Stimulated activated CD4-positive, alpha-beta T cell treated with anti-CD3 and anti-CD28 coated beads, Interleukin-2, amount 100 ng/mL, for 4 hours (primary cell): ENCODE results near the gene FNDC5.
"Not testable (repeated sequence)": the region's sequence is repeated elsewhere in the genome, so short reads cannot be mapped to it uniquely, and the experiment has no call there.

ENCODE experiments used
- DNase-seq: peaks from one replicate; pipeline ENCODE4 v3.0.0-alpha.2; 2020; ENCODE audit warnings: low read depth

The FNDC5 gene

DNA sequence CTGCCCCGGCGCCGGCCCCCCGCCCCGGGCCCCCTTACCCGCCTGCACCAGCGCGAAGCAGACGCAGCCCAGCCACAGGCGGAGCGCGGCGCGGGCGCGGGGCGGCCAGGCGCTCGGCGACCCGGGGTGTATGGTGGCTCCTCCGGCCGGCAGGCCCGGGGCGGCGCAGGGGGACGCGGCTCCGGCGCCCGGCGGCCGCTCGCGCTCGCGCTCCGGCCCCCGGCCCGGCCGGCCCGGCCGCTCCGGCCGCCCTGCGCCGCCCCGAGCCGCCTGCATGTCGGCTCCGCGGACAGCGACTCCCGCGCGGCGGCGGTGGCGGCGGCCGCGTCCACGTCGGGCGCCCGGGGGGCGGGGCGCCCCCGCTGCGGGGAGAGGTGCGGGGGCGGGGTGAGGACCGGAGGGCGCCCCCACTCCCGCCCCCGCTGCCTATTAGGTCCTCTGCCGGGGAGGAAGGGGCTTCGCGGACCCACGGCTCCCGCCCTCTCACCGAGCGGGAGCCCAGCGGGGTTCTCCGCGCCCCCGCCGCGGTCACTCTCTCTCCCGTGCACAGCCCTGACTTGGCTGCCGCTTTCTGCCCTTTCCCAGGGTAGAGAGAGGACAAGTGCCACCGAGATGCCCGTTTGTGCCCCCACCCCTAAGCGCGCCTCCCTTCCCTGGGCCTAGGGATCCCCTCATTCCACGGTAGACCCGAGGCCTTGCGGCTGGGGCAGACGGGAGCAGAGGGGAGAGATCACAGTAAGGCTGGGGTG lies at the start of gene FNDC5:
Gene FNDC5 (minus strand): TSS at position 298 of the 749 bp plus-strand sequence.
- no peak for DNase-seq

DNA sequence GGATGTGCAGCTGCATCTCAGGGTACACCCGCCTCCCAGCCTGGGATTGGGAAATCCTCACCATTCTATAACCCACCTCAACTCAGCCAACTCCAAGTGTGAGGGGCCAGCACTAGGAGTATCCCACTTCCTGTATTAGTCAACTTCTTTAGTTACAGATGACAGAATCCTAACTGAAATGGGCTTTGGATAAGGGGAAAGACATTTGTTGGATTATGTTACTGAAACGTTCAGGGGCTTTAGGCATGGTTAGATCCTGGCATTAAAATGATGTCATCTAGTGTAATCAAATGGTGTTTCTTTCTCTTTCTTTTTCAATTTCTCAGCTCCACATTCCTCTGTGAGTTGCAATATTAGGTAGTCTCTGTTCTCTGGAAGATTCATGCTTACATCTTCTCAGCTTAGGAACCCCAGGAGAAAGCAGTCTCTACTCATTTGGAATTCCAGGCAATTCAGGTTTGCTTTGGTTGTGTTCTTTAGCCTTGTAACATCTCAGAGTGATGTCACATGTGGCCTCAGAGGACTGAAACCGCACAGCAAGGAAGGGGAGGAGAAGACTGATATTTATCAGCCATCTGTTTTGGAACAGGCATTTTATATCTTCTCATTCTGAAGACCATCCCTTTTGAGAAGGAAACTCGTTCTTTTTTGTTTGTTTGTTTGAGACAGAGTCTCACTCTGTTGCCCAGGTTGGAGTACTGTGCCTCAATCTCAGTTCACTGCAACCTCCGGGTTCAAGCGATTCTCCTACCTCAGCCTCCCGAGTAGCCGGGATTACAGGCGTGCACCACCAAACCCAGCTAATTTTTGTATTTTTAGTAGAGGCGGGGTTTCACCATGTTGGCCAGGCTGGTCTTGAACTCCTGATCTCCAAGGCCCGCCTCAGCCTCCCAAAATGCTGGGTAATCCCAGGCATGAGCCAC lies 49.4 kb upstream of the FNDC5 start:
- no peak for DNase-seq

DNA sequence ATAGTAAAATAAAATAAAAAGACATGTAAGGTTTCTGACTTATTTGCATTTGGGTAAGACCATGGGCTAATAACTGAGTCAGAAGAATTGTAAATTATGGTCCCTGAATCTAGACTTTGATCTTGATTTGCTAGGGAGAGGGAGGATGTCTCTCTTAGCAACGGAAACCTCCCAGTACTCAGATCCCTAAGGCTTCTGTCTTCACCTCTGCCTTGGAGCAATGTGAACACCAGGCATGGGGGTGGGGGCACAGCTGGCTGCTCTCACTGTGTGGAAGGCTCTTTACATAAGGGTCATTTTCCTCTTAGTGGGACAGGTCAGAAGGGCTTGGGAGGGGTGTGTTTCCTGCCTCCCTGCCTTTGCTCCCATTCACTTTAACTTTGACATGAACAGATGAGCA lies 47.5 kb upstream of the FNDC5 start:
- no peak for DNase-seq

DNA sequence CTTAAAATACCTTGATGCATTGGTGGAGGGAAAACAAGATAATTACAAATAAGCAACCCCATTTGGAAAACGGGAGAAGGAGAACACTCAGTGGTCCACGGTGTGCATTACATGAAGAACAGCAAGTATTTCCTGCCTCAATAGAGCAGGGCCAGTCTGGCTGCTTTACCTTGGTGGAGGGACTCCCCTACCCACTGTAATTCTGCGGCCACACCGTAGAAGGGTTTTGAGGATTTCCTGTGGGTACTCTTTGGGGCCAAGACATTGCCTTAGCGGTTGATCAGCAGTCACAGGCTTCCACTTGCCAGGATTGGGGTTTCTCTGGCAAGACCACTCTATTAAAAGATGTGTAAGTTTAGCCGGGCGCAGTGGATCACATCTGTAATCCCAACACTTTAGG lies 46.8 kb upstream of the FNDC5 start:
- DNase-seq: no peak

DNA sequence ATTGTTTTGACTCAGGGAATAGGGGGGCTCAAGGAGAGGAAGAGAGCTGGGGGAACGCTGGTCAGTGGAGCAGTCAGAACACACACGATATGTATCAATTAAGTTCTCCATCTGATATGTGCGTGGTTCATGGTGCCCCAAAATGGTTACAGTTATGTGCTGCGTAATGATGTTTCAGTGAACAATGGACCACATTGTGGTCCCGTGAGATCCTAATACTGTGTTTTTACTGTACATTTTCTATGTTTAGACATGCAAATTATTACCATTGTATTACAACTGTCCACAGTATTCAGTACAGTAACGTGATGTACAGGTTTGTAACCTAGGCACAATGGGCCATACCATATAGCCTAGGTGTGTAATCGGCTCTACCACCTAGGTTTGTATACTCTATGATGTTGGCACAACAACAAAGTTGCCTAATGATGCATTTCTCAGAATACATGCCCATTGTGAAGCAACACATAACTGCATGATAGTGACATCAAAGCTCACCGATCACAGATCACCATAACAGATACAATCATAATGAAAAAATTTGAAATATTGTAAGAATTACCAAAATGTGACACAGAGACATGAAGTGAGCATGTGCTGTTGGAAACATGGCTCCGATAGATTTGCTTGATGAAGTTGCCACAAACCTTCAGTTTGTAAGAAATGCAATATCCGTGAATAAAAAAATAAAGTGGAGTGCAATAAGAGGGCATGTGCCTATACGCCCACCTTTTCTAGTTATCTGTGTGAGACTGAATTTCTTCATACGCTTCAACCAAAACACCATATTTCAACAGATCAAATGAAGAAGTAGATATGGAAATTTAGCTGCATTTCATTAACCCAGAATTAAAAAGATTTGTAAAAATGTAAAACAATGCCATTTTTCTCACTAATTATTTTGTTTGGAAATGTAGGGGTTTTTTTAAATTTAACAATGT lies 45.3 kb upstream of the FNDC5 start:
- DNase-seq: no peak

DNA sequence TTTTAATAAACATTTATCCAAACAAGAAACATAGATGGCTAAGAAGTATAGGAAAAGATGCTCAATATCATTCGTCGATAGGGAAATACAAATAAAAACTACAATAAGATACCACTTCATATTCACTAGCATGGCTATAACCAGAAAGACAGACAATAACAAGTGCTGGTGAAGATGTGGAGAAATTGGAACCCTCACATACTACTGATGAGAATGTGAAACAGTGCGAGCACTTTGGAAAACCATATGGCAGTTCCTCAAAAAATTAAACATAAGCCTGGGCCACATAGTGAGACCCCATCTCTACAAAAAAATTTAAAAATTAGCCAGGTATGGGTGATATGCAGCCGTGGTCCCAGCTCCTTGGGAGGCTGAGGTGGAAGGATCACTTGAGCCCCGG lies 39.6 kb upstream of the FNDC5 start:
- DNase-seq: no peak

DNA sequence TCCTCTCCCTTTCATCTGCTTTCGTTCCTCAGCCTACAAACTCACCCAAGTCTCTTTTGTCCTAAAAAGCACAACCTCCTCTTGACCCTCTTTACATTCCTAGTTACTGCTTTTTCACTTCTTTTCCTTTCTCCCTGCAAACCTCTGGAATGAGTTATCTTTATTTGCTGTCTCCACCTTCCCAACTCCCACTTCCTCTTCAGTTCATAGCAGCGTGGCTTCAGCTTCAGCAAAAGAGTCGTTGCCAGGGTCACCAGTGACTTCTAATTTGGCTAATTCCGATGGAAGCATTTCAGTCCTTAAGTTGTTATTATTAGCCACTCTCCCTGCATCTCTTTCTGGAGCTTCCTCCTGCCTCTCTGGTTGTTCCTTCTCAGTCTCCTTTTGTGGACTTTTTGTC lies 36.7 kb upstream of the FNDC5 start:
- DNase-seq: no peak

DNA sequence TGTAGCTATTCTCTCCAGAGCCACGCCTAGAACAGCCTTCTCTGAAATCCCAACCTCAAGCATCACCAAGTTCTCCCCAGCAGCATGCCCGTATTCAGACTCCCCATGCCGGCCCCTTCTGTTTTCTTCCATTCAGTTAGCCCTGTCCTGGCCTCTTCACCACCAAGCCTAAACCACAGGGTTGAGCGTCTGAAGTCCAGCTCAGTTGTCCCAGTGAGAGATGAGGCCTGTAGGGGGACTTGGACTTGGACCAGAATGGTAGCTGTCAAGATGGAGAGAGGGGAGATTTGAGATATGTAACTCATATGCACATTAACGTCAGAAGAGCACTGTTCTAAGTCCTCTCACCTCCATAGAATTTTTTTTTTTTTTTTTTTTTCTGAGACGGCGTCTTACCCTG lies 35.9 kb upstream of the FNDC5 start:
- DNase-seq: no peak

DNA sequence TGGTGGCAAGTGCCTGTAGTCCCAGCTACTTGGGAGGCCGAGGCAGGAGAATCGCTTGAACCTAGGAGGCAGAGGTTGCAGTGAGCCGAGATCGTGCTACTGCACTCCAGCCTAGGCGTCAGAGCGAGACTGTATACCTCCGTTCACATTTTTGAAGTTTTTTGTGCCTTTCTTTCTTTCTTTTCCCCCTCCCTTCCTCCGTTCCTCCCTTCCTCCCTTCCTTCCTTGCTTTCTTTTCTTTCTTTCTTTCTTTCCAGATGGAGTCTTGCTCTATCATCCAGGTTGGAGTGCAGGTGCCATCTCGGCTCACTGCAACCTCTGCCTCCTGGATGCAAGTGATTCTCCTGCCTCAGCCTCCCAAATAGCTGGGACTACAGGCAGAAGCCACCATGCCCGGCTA lies 34.9 kb upstream of the FNDC5 start:
- not testable (repeated sequence) for DNase-seq

DNA sequence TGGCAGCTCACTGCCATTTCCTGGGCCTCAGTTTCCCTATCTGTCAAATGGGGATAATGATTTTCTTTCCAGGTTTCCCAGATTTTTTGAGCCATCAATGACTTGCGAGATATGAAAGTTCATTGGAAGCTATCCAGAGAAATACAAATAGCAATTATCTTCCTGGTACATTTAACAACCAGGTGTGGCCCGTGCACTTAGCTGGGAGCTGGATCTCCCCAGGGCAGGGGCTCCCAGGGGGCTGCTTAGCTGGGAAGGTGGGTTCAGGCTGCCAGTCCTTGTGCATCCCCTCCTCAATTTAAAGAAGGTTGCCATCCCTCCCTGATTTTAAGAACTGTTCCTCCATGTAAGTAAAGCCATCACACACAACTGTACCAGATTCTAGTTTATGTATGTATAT lies 34.1 kb upstream of the FNDC5 start:
- DNase-seq: no peak

DNA sequence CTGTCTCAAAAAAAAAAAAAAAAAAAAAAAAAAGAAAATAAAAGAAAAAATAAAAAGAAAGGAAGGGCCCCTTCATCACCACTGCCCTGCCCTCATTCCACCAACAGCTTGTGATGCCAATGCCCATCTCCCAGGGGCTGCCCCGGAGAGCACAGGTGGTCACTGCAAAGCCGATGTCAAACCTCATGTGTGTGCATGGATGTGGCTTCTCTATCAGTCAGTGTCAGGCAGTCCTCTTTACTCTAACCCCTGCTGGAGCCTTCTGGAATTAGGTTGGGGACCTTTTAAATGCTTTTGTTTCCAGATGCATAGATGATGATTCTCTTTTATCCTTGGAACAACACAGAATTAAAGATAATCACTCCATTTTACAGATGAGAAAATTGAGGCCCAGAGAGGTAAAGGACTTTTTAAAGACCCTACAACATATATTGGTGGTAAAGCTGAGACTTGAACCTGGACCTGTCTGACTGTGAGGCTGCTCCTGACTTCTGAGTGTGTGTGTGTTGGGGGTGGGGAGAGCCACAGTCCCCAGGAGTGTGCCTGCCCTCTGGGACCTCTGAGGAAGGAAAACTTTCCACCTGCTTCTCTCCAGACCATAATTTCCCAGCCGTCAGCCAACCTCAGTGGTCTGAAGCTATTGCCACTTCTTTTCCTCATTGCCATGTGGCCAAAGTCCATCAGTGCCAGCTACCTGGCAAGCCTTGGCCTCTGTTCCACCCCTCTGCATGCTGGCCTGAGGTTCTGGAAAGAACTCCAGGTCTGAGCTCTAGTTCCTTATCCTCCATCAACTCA lies 33.5 kb upstream of the FNDC5 start:
- no peak for DNase-seq

DNA sequence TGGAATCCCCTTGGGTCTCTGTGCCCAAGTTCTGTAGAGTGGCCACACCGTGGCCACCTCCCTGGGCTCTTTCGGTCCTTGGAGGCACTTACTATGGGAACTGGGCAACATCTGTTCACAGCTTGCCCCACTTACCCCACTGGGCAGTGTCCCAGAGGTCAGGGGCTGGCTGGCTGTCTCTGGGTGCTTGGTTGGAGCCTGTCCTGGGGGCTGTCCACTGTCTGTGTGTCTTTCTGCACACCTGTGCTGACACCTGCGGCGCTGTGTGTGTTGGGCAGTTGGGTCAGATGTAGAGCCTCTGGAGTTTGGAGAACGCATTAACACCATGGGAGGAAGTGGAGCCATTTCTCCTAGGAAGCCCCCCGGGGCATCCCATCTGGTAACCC lies 31.8 kb upstream of the FNDC5 start:
- no peak for DNase-seq

DNA sequence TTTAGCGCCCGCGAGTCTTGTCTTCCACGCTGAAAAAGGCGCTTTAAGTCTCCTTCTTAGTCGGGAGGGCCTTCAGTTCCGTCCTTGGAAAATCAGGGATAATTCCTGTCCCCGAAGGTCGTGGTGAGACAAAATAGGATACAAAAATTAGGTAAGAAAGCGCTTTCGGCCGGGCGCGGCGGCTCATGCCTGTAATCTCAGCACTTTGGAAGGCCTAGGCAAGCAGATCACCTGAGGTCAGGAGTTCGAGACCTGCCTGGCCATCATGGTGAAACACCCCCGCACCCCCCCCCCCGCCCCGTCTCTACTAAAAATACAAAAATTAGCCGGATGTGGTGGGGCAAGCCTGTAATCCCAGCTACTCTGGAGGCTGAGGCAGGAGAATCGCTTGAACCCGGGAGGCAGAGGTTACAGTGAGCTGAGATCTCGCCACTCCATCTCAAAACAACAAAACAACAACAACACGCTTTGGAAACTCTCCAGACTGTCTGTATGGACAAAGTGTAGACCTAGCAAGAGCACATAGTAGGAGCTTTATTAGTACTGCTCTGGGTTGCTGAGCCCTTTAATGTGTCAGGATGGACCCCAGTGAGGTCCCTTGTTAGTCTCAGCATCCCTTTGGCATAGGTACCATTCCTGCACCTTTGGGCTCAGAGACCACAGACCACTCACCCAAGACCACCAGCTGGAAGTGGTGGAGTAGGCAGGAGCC lies 31.3 kb upstream of the FNDC5 start:
- no peak for DNase-seq

DNA sequence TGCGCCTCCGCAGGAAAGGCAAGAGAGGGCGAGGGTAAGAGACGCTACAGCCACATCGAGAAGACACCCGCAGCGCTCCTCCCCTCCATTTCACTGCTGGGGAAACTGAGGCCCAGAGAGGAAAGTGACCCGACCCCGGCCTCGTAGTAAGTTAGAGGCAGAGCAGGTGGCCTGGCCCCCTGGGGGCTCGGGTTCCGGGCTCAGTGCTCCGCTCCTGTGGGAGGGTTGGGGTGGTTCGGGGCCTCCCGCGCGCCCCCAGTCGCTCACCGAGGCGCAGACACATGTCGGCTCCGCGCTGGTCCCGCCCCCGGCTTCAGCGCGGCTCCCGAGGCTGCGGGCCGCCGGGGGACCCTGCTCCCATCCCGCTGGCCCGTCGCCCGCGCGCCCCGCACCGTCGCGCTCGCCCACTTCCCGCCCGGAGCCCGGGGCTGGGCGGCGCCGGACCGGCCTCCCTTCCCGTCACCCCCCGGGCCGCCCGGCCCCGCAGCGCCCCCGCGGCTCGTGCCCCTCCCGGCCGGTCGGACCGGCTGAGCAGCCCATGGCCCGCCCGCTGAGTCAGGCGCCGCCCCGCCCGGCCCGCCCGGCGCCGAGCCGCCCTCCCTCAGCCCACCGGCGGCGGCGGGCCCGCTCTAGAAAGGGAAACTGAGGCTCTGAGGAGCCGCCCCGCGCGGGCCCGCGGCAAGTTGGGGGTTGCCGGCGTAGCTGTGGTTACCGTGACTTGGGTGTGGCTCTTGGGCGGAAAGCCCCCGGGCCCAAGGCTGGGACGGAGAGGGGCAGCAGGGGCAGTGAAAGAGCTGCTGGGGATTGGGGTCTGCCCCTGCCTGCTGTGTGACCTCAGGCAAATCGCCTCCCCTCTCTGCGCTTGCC lies 30.5 kb upstream of the FNDC5 start, which contains the start of gene TMEM54:
Gene TMEM54 (minus strand): TSS at position 434 of the 867 bp plus-strand sequence. CDS start 151 bp downstream, at position 283.
- no peak for DNase-seq

DNA sequence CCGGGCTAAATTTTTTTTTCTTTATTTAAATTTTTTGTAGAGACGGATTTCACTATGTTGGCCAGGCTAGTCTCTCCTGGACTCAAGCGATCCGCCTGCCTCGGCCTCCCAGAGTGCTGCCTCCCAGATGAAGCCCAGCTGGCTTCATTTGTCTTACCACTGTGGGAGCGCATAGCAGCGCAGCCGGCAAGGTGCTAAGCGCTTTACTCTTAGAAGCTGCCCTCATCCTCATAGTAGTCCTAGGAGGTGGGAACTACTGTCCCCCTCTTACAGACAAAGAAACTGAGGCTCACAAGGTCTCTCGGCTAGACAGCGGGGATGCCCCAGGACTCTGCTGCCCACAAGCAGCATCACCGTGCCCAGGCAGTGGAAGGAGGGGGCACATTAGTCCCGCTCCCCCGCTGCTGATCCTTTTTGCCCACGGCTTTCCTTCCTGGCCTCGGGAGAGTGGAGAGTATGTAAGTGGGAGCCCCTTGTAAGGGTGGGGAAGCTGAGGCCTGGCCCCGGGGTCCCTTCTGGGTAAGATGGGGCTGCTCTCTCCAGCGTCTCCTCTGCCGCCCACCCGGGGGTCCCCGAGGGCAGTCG lies 29.8 kb upstream of the FNDC5 start:
- no peak for DNase-seq

DNA sequence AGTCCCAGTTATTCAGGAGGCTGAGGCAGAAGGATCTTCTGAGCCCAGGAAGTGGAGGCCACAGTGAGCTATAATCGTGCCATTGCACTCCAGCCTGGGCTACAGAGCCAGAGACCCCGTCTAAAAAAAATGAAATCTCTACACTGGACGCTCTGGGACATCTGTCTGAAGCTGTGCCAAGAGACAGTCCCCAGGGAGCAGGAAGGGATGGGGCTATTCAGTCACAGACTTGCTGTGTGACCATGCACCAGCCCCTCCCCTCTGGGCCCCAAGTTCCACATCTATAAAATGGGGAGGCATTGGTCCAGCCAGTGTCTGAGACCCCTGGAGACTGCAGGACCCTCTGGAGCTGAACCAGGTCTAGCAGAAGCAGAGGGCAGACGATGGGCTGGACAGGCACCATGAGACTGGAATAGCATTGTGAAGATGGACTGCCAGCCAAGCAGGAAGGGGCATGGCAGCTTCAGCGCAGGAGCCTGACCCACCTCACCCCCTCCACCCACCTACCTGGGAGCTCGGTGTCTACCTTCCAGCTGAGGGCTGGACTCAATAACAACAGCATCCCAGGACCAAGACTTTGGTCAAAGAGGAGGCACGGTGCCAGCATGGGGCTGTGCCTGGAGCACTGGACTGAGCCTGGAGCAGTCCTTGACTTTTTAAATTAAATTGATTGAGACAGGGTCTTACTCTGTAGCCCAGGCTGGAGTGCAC lies 29.0 kb upstream of the FNDC5 start:
- no peak for DNase-seq

DNA sequence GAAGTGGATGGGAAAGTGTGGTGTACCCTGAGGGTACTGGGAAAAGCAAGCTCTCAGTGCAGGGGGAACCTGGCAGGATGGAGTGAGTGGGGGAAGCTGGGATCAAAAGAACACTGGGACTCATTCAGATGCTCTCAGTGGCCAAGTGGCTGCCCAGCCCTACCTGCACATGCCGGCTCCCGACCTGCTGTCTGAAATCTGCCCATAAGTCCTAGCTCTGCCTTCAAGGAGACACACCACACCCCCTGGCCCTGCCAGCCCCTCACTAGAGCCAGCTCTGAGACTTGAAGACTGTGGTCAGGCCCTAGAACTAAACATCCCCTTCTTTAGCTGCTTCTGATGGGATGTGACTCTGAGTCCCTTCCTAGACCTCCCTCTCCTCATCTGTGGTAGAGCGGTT lies 28.2 kb upstream of the FNDC5 start:
- DNase-seq: no peak

DNA sequence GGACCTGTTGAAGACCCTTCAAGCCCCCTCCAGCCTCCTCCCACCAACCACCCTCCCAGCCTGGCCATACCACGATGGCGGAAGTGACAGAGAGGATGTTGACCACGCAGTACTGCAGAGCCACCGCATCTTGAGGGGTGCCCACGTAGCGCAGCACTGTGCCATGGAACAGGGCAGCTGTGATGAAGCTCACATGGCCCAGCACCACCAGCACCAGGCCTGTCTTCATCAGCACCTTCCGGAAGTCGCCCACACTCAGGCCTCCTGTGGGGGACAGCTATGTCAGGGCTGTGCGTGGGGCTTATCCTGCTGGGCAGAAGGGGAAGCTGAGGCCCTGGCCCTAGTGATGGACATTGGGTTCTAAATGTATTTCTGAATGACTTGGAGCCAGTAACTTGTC lies 27.3 kb upstream of the FNDC5 start:
- no peak for DNase-seq
